Measurements from ENCODE around the gene YPEL1.

YPEL1 gene

GRCh38 chr22:21669026-21669425 lies 66.6 kb downstream of the YPEL1 start:
- intact Hi-C loops (cut with micrococcal nuclease) = no loop called here
- peaks cover 69% of the 10 kb centered on the region for H3K36me3 Mint-ChIP-seq (ENCODE audit: low read depth)
- no peaks in the 10 kb centered on the region for H3K27me3 Mint-ChIP-seq
- H3K9me3 Mint-ChIP-seq = no peaks in the 10 kb centered on the region
- H3K27ac Mint-ChIP-seq = no peak overlapping the region
- peaks cover 60% of the 10 kb centered on the region for H3K4me1 Mint-ChIP-seq (ENCODE audit: low read depth)
- H3K4me3 Mint-ChIP-seq = no peak overlapping the region

DNA sequence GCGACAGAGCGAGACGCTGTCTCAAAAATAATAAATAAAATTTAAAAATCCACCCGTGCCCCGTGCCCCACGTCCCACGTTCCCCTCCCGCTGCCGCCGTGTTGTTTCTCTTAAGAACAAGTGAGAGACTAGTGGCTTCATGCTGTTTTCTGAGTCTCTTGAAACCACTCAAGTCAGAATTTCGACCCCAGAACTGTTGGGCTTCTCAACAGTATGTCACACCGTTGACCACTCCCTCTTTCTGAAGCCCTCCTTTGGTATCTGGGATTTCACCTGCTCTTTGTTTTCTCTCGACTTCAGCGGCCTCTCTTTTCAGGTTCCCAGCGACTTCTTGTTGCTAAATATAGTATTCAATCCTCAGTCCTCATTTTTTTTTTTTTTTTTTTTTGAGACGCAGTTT lies 68.8 kb downstream of the YPEL1 start:
- intact Hi-C loops (cut with micrococcal nuclease) = no loop called here
- Mint-ChIP-seq H3K36me3 (ENCODE audit: low read depth) (peaks cover 47% of the 10 kb centered on the region), H3K4me1 (ENCODE audit: low read depth) (peaks cover 49% of the 10 kb centered on the region), H3K9me3 (no peaks in the 10 kb centered on the region), H3K4me3 (peak overlapping the region; percentile 97), H3K27me3 (no peaks in the 10 kb centered on the region), H3K27ac (peak overlapping the region; percentile 99)

DNA sequence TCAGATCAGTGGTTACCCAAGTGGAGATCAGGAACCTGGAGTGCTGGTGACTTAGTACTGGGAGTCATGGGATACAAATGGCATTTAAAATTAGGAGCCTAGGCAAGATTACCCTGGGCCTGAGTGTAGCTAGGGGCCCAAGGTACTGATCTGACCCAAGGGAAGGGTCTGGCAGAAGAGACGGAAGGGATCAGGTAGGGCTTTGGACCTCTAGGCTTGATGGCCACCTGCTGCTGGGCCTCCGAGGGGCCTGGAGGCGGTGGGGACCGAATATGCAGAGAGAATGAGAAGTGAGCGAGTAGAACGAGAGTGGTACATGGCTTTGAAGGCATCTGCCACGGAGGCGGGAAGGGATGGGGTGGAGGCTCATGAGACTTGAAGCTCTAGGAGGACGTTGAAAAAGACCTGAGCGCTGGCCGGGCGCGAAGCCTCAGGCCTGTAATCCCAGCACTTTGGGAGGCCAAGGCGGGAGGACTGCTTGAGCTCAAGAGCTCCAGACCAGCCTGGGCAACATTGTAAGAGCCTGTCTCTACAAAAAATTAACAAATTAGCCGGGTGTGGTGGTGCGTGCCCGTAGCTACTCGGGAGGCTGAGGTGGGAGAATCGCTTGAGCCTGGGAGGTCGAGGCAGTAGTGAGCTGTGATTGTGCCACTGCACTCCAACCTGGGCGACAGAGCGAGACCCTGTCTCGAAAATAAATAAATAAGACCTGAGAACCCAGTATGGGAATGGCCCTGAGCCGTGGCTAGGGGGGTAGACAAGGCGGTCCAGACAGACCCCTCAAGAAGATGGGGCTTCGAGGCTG lies 70.3 kb downstream of the YPEL1 start:
- H3K36me3 Mint-ChIP-seq (ENCODE audit: low read depth) = peaks cover 31% of the 10 kb centered on the region

DNA sequence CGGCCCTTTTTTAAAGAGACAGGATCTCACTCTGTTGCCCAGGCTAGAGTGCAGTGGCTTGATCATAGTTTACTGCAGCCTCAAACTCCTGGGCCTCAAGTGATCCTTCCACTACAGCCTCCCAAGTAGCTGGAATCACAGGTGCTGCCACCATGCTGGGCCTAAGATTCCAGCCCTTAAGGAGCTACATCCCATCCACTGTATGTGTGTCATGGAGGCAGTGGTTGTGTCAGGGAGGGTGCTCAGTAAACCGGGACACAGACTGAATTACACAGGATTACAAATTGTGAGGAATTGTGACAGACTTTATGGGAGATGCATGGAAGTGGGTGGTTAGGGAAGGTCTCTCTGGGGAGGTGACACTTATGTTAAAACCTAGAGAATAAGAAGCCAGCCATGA lies 71.9 kb downstream of the YPEL1 start:
- Mint-ChIP-seq H3K27me3 (no peaks in the 10 kb centered on the region), H3K36me3 (ENCODE audit: low read depth) (peaks cover 16% of the 10 kb centered on the region), H3K27ac (no peak overlapping the region), H3K9me3 (no peaks in the 10 kb centered on the region), H3K4me1 (ENCODE audit: low read depth) (peaks cover 26% of the 10 kb centered on the region), H3K4me3 (no peak overlapping the region)
- intact Hi-C loops (cut with micrococcal nuclease) = no loop called here

More for the DNA sequence above, 70.3 kb downstream of the YPEL1 start:
- Mint-ChIP-seq H3K27me3 (no peaks in the 10 kb centered on the region), H3K4me3 (peak overlapping the region; percentile 97), H3K9me3 (no peaks in the 10 kb centered on the region), H3K27ac (peak overlapping the region; percentile 99), H3K4me1 (ENCODE audit: low read depth) (peaks cover 34% of the 10 kb centered on the region)
- intact Hi-C loops (cut with micrococcal nuclease) = no loop called here

DNA sequence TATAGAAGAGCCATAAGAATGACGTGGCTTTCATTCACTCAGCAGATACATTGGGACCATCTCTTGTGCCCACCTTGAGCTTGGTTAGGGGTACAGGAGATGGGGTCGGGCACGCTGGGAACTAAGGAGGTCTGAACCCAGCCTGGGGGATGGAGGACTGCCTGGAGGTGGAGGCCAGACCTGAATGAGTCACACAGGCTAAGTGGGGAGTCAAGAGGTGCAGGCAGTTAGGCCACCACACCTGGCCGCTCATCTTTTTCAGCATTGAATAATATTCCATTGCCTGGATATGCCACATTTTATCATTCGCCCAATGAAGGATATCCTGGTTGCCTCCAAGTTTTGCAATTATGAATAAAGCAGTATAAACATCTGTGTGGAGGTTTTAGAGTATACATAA lies 73.6 kb downstream of the YPEL1 start:
- Mint-ChIP-seq H3K27ac (no peak overlapping the region), H3K4me3 (no peak overlapping the region), H3K4me1 (ENCODE audit: low read depth) (peaks cover 26% of the 10 kb centered on the region), H3K9me3 (no peaks in the 10 kb centered on the region), H3K27me3 (peaks cover 11% of the 10 kb centered on the region), H3K36me3 (ENCODE audit: low read depth) (peaks cover 9% of the 10 kb centered on the region)
- intact Hi-C loops (cut with micrococcal nuclease) = no loop called here

DNA sequence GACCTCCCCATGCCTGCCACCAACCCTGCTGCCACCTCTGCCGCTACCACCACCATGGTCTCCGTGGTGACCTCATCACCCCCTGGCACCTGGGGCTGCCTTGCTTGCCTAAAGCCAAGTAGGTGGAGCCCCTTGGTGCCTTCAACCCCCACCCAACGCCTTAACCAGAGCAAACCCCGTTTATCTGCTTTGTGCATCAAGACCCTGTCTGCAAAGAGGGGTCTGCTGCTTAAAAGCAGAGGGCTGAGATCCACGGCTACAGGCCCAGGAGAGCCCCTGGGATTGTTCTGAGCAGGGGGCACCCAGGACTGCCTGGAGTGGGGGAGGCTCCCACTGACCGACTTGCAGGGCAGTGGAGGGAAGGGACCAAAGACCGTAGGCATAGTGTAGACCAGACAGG lies 74.7 kb downstream of the YPEL1 start:
- intact Hi-C loops (cut with micrococcal nuclease) = no loop called here
- no peaks in the 10 kb centered on the region for H3K9me3 Mint-ChIP-seq
- H3K4me1 Mint-ChIP-seq (ENCODE audit: low read depth) = peaks cover 33% of the 10 kb centered on the region
- no peak overlapping the region for H3K27ac Mint-ChIP-seq
- H3K27me3 Mint-ChIP-seq = peaks cover 17% of the 10 kb centered on the region
- no peak overlapping the region for H3K4me3 Mint-ChIP-seq
- H3K36me3 Mint-ChIP-seq (ENCODE audit: low read depth) = peaks cover 2% of the 10 kb centered on the region

DNA sequence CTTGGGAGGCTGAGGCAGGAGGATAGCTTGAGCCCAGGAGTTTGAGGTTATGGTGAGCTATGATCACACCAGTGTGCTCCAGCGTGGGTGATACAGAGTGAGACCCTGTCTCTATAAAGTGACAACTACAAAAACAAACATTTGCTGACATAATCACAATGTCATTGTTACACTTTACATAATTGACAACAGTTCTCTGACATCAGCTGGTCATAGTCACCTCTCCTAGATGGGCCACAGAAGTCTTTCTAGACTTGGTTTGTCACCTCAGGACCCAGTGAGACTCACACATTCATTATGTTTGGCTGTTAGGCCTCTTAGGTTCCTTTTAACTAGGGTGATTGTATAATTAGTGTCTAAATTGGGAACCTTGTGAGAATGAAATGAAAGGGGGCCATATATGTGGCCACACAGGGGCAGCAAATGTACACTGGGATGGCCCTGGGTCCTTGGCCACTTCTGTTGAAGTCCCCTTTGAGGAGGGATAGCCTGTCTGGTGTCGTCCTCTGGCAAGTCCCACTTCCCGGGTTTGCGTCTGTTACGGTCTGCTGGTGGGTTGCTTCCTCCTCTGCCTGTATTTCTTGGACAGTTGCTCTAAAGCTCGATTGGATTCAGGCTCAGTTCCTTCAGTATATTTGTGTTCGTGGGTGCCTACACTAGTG lies 75.6 kb downstream of the YPEL1 start:
- H3K9me3 Mint-ChIP-seq = no peaks in the 10 kb centered on the region
- no peak overlapping the region for H3K4me3 Mint-ChIP-seq
- intact Hi-C loops (cut with micrococcal nuclease) = no loop called here

DNA sequence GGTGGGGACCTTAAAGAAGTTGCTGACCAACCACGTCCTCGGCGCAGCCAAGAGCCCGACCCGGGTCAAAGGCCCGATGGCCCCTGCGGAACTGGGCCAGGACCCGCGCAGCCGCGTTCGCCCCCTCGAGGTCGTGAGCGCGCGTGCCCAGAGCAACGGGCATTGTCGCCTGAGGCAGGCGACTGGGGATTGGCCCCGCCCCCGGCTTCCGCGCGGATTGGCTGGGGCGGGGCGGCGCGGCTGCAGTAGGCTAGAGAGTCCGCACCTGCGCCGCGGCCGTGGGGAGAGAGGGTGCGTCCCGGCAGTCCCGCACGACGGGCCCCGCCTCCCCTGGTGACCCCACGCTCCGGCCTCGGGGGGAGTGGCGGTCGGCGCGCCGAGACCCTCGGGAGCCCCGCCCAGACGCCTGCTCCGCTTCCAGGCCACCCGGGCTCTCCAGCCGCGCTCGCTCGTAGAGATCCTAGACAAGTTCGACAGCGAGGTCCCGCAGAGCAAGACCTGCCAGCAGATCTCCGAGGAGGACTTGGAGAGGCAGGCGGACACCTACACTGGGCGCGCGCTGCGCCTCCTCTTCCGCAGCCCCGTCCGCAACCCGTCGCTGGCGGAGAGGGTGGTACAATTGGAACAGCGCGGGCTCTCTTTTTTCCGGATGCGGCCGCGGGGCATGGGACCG lies 78.1 kb downstream of the YPEL1 start:
- Mint-ChIP-seq H3K36me3 (ENCODE audit: low read depth) (no peaks in the 10 kb centered on the region), H3K27me3 (peaks cover 17% of the 10 kb centered on the region), H3K4me1 (ENCODE audit: low read depth) (peaks cover 31% of the 10 kb centered on the region), H3K9me3 (no peaks in the 10 kb centered on the region), H3K27ac (peak overlapping the region; percentile 47), H3K4me3 (peak overlapping the region; percentile 84)
- intact Hi-C loops (cut with micrococcal nuclease) = no loop called here

More for the DNA sequence above, 75.6 kb downstream of the YPEL1 start:
- Mint-ChIP-seq H3K27me3 (peaks cover 17% of the 10 kb centered on the region), H3K4me1 (ENCODE audit: low read depth) (peaks cover 25% of the 10 kb centered on the region), H3K27ac (no peak overlapping the region), H3K36me3 (ENCODE audit: low read depth) (no peaks in the 10 kb centered on the region)

- Mint-ChIP-seq H3K9me3 (no peaks in the 10 kb centered on the region), H3K27ac (peak overlapping the region; percentile 47), H3K4me3 (peak overlapping the region; percentile 84), H3K36me3 (ENCODE audit: low read depth) (peaks cover 3% of the 10 kb centered on the region), H3K27me3 (peaks cover 17% of the 10 kb centered on the region), H3K4me1 (ENCODE audit: low read depth) (peaks cover 36% of the 10 kb centered on the region)
- intact Hi-C loops (cut with micrococcal nuclease) = no loop called here
These were observed 78.6 kb downstream of the YPEL1 start for GRCh38 chr22:21657020-21657359.

DNA sequence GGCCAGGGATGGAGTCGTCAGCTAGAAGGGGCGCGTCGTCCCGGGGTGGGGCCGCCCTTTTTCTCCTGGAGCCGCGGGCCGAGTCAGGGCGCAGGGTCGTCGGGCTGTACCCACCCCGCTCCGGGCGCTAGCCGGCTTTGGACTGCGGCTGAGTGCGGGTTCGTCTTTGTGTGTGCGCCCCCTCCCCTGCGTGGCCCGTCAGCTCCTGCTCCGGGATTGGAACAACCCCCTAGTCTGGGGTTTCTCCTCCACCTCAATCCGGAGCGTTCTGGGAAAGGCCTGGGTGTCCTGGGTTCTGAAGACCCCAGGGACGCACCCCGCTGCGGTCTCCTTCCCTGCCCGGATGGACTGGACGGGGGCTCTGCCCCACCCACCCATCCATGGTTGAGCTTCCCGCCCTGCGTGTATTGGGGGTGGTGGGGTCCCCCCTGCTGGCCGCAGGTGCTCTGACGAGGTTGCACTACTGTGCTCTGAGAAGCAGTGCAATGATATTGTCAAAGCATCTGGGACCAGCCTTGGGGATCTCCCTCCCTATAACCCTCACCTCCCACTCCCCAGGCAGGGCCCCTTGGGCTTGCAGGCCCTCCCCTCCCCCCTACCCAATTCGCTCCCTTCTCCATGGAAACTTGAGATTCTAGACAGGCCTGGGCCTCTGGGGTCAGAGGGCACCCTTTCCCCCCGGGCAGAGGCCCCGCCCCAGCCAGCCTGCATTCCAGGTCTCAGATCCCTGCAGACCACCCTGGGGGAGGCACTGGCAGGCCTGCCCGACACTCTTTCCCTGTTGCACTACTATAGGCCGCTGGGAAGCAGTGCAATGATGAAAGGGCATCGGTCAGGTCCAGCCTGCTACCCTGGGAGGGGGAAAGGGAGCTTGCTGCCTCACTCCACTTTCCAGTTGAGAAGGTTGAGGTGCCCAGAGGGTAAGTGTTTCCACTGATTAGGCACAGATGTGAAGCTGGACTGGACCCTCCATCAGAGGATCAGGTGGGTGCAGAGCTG lies 82.7 kb downstream of the YPEL1 start:
- Mint-ChIP-seq H3K9me3 (no peaks in the 10 kb centered on the region), H3K27me3 (peaks cover 12% of the 10 kb centered on the region), H3K4me3 (peak overlapping the region; percentile 87), H3K27ac (peak overlapping the region; percentile 66), H3K36me3 (ENCODE audit: low read depth) (peaks cover 36% of the 10 kb centered on the region), H3K4me1 (ENCODE audit: low read depth) (peaks cover 53% of the 10 kb centered on the region)
- intact Hi-C loops (cut with micrococcal nuclease) = no loop called here

DNA sequence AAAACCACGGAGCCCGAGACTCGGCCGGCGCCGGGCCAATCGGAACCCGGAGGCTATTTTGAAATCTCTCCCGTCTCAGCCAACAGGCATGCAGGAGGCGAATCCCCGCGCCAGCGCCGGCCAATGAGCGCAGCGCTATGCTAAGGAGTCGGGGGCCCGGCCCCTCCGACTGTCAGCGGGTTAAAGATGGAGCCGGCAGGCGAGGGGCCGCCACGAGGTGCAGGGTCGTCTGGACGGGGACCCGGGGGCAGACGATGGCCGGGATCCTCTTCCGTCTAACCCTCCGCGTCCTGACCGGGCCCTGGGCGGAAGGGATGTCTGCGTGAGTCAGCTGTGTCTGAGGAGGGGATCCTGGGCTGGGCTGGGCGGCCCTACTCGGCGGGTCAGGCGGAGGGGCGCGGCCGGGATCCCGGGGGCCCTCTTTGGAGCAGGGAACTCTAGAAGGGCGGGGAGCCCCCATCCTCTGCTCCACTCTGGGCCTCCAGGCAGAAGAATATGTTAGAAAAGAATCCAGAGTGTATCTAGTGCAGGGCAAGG lies 83.5 kb downstream of the YPEL1 start:
- Mint-ChIP-seq H3K9me3 (no peaks in the 10 kb centered on the region), H3K36me3 (ENCODE audit: low read depth) (peaks cover 42% of the 10 kb centered on the region), H3K4me1 (ENCODE audit: low read depth) (peaks cover 47% of the 10 kb centered on the region), H3K27me3 (peaks cover 8% of the 10 kb centered on the region), H3K4me3 (peak overlapping the region; percentile 87), H3K27ac (peak overlapping the region; percentile 66)
- intact Hi-C loops (cut with micrococcal nuclease) = no loop called here

- Mint-ChIP-seq H3K36me3 (ENCODE audit: low read depth) (peaks cover 47% of the 10 kb centered on the region), H3K27me3 (peaks cover 3% of the 10 kb centered on the region), H3K4me1 (ENCODE audit: low read depth) (peaks cover 46% of the 10 kb centered on the region), H3K27ac (peak overlapping the region; percentile 66), H3K4me3 (peak overlapping the region; percentile 87), H3K9me3 (no peaks in the 10 kb centered on the region)
- intact Hi-C loops (cut with micrococcal nuclease) = no loop called here
These were observed 84.0 kb downstream of the YPEL1 start for GRCh38 chr22:21651521-21652009.

All from dendritic cell treated with granulocyte-macrophage colony-stimulating factor and Interleukin-4, amounts not matched to agents 40 ng/mL and 50 ng/mL, for 4 days (primary cell).